ENCODE results near the gene TPRN.

The TPRN gene

DNA sequence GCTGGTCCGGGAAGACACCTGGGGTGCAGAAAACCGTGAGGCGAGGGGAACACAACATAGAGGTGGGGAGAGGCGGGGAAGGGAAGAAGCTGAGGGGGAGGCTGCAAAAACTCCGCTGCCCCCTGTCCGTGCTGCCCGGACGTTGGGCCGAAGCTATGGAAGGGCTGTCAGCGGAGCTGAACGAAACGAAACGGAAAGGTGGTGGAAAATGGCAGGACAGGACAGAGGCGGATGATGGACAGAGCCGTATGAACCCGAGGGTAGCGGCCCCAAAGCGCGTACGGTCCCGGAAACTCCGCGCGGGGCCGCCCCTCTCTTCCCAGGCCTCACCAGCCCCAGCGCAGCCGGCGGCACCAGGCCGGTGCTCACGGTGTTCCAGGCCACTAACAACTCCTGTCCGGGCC is 12.5 kb downstream of the TPRN start:
- no peak for DNase-seq

DNA sequence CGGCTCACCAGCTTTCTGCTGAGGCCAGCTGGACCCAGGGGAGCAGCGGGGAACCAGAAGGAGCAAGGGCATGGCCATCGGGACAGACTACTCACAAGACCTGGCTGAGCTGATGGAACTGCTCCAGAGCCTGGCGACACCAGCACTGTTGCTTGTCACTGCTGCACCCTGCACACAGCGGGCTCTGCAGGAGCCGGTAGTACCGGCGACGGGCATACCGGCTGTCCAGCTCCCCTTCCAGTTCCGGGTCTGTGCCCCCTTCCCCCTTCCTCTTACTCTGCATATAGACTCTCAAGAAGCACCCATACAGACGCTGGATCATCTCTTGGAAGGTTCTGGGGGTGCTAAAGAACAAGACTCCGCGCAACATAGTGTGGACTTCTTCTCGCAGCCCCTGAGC is 13.2 kb downstream of the TPRN start:
- DNase-seq, result no peak

DNA sequence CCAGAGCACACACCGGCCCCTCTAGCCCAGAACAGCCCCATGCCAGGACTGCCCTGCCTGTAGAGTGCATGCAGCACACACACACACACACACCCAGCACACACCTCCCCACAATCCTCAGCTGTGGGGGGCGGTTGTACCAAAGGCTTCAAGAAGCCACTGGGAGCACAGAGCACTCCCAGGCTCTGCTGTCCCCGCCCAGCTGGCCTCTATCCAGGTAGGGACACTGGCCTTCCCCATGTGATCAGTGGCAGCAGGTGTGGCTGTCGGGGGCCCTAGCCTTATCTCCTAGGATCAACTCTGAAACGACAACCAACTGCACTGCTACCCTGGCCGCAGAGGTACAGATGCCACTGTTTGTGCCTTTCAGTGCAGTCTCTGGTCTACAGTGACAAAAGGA is 14.2 kb downstream of the TPRN start:
- DNase-seq, result no peak

DNA sequence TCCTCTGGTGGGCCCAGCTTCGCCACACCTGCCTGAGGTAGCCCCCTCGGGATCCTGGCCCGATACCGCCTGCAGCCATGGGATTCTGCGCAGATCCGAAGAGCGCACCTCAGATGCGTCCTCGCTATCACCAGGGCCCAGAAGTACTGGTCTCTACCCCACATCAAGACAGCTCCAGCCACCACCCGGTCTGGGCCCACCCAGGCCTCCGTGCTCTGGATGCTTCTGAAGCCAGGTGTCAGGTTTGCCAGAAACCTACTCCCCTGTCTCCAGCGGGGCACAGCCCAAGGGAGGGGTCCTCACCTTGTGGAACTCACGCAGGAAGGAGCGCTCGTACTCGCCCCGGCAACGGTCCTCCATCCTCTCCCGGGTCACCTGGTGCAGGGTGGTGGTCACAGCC is 14.6 kb downstream of the TPRN start:
- no peak for DNase-seq

DNA sequence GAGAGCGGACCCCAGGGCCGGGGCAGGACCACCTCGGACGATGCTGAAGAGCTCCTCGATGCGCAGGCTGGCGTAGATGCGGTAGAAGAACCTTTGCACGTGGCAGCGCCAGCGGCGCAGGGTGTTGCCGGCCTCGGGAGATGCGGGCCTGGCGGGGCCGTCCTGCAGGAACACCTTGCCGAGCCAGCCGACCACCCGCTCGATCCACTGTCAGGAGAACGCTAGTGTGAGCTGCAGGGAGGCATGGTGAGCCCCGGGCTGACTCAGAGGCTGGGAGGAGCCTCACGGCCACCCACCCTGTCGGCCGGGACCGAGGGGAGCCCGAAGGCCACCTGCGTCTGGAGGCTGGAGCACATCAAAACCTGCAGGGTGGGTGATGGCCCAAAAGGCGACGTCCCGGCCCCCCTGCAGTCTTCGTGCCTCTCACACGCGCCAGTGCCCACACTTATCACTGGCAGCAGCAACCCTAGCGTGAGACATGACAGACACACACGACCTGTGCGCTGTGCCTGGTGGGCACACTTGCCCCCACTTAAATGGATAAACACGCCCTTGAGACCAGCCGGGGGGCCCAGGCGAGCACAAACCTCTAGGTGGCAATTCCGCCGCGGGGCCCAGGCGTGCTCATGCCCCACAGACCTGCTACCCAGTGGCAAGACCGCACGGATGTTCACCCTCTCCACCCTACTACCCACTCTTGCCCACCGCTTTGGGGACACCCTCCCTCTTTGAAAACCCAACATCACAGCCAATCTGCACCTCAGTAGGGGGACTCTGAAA is 15.5 kb downstream of the TPRN start:
- DNase-seq, result no peak

DNA sequence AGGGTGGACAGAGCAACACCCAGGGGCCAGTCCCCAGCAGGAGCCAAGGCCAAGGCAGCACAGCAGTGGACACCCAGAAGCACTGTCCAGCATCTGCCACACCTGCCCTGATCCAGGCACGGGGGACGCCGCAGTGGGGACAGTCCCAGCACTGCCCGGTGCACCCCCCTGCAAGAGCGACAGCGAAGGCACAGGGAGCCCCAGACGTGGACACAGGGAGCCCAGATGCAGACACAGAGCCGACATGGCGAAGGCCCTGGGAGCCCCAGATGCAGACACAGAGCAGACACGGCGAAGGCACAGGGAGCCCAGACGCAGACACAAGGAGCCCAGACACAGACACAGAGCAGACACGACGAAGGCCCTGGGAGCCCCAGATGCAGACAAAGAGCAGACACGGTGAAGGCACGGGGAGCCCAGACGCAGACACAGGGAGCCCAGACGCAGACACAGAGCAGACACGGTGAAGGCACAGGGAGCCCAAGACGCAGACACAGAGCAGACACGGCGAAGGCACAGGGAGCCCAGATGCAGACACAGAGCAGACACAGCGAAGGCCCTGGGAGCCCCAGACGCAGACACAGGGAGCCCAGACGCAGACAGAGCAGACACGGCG is 16.5 kb downstream of the TPRN start:
- DNase-seq, result no peak

DNA sequence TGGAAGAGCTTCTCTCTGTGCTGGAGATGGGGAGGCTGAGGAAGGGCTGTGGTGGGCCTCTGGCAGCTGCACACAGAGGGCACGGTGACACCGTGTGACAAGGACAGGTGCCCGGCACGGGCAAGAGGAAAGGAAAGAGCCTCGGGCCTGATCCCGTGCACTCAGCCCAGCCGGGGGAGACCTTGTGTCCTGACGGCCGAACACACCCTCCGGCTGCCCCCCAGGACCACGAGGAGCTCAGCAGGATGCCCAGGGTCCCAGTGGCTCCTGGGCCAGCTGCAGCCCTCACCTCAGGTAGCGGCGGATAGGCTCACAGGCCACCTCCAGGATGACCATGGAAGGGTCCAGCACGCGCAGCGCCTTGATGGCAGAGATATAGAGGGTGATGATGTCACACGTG is 17.7 kb downstream of the TPRN start:
- DNase-seq, result no peak

DNA sequence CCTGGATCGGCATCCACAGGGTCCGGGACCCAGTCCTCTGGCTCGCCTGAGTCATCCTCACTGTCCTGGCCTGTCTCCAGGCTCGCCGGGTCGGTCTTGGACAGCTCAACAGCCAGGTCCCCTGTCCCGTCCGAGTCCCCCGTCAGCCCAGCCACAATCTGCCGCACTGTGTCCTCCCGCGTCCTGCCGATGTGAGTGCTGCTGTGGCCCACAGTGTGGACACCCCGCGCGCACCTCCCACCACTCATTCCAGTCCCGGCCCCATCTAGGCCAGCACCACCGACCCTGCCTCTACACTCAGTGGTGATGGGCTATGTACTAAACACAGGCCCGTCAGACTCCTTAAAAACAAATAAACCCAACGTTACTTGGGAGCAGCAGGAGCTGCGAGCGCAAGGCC is 18.9 kb downstream of the TPRN start:
- no peak for DNase-seq

DNA sequence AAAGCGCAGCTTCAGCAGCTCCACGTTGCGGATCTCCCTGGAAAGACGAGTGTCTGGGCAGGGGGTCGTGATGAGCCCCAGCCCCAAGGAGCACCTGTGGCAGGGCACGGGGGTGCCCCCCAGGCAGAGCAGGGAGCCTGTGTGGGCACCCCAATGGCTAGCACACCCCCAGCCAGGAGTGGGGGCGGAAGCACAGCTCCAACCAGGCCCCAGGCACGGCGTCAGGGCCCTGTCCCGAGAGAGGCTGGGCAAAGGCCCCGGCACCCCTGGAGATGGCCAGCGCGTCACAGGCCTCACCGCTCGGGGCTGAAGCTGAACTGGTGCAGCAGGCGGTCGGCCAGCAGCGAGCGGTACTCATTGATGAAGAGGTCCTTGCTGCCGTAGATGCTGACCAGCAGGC is 20.1 kb downstream of the TPRN start:
- no peak for DNase-seq

DNA sequence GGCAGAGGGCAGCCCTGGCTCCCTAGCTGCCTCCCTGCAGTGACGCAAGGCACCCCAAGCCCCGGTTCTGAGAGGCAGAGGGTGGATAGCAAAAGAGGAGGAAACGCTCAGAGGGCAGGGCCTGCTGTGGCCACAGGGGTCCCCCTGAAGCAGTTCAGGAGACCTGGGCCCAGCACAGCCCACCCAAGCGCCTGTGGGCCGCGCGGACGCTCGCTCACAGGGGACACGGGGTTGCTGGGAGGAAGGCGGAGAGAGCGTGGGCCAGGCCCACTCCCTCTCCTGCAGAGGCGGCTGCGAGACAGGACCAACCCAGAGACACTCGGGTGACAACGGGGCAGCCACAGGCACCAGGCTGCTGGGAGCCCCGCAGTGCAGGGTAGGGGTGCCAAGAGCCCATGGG is 20.8 kb downstream of the TPRN start:
- DNase-seq, result no peak

DNA sequence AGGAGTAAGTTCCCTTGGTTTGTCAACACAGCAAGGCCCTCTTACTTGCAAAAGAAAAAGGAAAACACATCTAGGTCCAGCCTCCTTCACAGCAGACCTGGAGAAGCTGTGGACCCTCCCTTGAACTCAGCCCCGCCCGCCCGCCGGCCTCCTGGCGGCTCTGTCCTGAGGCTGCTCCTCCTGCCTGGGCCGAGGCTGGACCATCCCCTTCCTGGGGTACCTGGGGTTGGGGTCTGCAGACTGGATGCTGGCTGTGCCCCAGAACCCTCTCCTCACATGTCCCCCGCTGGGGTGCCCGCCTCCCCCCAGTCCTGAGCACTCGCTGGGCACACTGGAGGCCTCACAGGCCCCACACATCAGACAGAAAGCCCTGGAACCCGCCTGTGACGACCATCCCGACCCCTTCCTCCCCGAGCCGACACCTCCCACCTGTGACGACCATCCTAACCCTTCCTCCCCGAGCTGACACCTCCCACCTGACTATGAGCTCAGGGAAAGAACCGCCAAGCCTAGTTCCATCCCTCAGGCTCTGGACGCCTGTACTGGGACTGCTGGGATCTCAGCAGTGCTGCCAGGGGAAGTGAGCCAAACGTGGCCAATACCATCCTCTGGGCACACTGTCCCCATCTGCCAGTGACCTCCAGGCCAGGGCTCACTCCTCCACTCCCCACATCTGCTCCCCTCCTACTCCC is 21.5 kb downstream of the TPRN start:
- no peak for DNase-seq

DNA sequence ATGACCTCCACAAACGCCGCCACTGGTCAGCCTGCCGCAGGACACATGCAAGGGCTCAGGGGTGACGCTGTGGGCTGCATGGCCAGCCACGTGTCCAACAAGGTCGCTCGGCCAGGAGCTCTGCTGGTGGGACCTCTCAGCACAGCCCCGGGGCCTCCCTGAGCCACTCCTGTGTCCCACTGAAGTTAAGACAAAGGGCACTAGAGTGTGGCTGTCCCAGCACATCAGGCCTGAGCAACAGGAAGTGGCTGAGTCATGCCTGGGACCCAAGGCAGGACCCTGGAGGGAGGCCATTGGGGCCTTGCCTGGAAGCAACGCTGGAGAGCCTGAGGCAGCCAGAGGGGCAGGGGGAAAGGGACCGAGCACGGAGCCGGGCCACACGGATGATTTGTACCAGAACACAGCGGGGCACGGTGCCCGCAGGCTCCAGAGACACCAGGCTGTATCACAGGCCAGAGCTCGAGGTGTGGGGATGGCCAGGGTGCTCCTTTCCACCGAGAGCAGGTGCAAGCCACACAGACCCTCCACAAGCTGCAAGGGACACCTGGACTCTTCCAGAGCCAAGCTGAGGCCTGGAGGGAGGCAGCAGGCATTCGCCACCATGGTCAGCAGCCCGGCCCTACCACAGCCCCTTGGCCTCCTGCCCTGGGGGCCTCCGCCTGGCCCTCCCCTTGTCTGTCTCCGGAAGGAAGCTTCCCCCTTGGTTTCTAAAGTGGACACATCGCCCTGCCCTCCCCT is 22.2 kb downstream of the TPRN start:
- DNase-seq, result no peak

DNA sequence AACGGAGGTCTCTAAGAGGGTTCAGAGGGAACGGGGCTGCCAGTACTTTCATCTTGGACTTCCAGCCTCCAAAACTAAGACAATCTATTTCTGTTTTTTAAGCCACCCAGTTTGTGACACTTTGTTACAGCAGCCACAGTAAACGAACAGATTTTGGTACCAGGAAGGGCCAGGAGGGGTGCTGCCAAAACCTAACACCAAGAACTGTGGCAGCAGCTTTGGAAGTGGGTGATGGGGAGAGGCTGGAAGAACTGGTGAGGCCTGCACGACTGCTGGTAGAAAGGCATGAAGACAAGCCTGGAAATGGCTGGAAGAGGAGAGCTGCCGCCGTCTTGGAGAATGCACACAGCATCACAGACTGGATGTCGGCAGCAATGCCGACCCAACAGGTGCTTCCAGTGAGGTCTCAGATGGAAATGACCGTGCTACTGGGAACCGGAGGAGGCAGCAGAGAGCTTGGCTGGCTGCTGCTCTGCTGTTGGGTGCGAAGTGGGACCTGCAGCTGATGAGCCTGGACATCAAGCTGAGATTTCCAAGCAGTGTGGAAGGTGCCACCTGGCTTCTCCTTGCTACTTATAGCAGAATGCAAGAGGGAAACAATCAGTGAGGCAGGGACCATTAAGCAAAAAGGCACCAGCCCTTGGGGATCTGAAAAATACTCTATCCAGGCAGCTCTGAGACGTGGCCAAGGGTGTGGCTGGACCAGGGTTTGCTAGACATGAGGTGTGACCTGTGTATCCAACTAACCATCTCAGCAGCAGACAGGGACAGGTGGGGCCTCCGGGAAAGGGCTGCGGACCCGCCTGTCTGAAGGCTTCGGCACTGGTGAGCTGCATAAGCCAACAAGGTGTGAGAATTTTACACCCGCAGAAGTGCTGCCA is 24.0 kb downstream of the TPRN start:
- no peak for DNase-seq

DNA sequence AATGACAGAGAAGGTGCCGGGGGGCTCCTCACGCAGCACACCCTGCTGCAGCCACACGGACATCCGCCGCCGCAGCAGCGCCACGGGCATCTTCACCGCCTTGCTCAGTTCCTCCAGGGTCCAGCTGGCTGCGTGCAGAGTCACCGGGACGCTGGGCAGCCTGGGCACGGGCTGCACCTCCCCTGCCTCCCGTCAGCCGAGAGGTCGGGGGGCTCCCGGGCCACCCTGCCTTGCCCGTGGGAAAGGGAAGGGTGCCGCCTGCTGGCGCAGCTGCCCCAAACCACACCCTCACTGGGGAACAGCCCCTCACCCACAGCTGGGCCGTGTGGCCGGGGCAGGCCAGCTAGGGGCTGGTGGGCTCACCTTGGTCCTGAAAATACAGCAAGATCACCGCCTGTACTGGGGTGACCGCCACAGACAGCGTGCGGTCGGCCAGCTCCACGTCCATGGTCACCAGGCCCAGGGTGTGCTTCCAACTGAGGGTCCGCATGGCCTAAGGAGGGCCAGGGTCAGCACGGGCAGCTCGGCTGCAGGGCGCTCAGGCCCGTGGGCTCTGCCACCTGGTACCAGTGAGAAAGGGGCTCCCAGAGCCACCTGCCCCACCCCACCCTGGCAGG is 25.1 kb downstream of the TPRN start:
- DNase-seq, result no peak

DNA sequence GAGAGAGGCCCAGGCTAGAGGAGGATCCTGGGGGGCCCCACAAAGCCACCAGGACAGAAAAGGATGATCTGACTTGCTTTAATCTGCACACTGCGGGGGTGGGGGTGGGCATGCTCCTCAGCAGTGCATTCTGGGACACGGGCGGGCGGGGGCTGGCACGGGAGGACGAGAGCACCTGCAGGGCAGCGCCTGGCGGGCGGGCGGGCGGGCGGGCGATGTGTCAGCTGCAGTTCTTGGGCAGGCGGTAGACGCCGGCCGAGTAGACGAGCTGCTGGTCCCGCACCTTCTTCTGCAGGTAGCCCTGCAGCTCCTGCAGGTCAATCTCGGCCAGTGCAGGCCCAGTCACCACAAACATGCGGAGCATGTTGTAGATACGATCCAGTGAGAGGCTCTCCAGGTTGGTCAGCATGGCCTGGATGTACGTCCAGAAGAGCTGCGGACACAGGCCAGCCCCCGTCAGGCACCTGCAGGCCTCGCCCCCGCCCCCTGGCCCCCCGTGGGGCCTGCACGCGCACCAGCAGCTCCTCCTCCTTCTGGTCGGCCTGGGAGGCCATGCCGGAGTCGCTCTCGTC is 25.7 kb downstream of the TPRN start:
- no peak for DNase-seq

DNA sequence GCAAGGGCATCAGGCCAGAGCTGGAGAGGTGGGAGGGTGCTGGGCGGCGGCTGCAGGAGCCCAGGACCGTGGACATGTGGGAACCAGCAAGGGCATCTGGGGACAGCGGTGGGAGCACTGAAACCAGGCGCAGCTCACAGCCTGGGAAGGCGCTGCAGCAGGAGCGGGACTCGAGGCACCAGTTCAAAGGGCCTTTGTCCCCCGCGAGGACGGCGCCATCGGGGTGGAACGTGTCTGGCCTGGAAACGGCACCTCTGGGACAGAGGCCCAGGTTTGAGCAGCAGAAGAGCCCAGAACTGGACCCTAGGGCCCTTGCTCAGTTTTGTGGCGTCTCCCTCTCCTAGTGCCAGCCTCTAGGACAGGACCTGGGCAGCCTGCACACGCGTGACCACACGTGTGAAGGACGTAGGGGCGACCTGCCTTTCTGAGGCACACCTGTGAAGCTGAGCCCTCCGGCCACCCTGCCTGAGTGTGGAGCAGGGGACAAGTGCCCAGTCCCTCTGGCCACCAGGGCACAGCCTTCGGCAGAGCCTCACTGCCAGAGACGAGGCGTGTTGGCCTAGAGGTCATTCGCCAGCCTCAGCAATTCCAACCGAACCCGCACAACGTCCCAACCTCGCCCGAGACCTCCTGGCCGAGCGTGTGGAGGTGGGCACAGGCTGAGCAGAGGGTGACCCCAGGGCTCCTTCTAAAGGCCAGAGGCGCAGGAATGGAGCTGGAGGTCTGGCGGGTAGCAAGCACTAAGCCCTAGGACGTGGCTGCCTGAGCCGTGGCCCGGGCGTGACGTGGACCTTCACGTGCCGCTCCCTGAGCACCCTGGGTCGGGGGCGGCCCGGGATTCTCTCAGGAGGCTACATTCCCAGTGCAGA is 26.5 kb downstream of the TPRN start:
- DNase-seq, result no peak

DNA sequence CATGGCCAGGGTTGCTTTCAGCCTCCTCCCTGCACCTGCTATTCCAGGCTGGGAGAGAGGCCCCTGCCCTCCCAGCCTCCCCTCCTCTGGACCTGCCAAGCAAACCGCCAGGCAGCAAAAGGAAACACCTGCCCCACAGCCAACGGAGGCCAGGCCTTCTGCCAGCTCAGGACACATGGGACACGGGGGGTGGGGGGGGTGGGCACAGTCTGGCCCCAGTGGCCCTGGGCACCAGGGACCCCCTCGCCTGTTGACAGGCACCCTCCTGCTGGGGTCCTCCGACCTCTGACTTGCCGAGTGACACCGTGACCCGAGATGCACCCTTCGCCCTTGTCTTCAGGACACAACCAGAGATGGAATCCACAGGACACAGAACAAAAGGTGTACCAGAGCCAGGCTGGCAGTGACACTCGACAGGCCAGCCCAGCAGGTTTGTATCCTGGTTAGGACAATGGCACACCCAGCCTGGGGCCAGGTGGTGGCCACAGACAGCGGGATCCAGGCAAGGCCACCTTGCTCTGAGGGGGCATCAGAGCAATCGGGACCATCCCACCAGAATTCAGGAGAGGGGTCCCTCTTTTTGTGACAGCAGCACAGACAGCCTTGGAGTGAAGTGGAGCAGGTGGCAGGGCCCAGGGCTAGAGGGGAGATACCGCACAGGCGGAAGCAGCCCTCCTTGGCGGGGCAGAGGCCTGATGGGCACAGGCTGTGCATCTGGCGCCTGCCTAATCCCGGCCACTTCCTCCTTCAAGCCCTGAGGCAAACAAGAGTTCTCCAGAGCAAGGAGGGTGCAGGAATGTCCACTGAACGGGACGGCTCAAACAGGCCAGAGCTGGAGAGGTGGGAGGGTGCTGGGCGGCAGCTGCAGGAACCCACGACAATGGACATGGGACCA is 27.4 kb downstream of the TPRN start:
- DNase-seq, result no peak

DNA sequence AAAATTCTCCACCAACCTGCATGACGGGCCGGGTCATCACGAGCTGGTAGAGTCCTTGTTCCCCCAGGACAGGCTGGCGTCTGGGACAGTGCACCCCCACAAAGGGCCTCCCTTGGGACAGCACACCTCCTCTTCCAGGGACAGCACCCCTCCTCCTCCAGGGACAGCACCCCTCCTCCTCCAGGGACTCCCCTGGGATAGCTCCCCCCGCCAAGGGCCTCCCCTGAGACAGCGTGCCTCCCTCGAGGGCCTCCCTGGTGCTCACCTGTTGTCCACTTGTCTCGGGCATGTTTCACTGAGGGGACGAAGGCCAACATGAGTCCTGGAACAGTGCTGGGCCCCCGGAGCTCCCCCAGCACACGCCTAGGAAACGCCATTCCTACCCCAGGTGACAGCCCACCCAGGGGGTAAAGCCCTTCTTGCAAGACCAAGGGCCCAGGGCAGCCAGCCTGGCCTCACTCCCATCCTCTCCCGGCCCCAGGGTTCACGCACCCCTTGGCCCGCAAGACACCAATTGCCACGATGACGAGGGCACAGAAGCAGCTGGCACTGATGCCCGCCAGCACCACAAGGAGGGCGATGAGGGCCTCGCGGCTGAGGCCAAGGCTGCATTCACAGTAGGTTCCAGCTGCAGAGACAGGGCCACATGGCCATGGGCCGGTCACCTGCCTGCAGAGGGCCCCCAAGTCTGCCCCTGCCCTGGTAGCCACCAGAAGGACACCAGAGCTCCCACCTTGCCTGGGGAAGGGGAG is 29.2 kb downstream of the TPRN start:
- DNase-seq, result no peak
